H4 (cell line): ENCODE data around the gene LDLRAD4. TPM values are rescaled to one million over a fixed set of nuclear protein-coding genes. Genes with fewer than 3 reads are reported as not detected.

Experiments
- DNase-seq: peaks from one replicate; pipeline ENCODE4 v3.0.0-alpha.2; 2015; ENCODE audit warnings: low spot score
- total RNA-seq: library from RNA; depleted of rRNA; stranded (reverse); fragments of >200 nt; shearing (Covaris generic); gene quantifications from 2 replicates; pipeline ENCODE4 v1.2.3, GENCODE V29; 2014

Gene LDLRAD4
- total RNA-seq, 1 experiment from 2014 or later, result 6.9 TPM

DNA sequence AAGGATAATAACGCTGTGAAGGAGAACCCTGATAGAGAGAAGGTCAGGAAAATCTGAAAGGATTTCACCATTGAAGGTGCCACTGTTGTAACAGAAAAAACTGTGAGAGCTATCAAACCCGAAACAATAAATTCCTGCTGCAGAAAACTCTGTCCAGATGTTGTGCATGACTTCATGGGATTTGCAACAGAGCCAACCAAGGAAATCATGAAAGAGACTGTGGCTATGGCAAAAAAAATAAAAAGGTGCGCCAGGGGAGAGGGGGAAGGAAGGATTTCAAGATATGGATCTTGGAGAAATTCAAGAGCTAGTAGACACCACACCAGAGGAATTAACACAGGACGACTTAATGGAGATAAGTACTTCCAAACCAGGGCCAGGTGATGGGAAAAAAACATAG lies 88.0 kb downstream of the LDLRAD4 start:
- no peak for DNase-seq

DNA sequence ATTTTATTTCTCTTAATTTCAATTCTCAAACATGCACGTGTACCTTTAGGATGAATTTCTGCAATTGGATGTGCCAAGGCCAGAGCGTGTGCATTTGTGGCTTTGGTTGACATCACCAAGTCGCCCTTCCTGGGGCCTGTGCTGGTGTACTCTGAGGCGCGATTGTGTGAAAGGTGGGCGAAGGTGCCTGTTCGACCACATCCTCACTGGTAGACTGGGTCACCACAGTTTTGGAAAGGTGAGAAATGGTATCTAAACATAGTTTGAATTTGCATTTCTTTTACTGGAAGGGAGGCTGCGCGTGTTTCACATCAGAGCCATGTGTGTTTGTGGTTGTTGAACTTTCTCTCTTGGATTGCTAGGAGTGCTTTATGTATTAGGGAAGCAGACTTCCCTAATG lies 89.8 kb downstream of the LDLRAD4 start:
- no peak for DNase-seq

DNA sequence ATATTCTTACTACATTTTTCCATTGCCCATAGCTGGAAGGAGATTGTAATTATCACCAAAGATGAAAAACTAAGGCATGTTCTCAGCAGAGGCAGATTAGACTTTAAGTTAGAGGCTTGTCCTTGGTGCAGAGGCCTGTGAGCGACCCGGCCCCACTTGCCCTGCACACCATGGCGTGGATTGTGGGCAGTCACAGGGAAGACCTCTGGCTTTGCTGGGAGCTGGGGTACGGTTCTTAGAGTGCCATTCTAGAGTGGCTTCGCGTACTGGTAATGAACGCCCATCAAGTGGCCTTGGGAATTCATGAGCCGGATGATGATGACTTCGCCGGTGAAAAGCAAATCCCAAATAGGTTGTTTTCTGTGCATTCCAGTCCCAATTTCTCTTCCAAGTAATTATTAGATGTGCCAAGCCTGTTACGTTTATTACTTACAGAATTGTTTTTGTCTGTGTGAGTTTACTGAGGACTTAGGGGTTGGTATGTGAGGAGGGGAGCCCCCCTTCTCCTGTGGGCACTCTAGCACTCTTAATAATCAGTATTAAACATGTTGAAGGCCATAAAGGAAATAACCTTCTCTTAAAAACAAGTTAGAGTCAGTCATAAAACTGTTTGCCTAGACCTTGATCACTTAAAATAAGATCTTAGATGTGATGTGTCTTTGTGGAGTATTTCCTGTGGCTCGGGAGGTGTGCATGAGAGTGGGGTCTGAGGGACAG lies 90.6 kb downstream of the LDLRAD4 start:
- no peak for DNase-seq

DNA sequence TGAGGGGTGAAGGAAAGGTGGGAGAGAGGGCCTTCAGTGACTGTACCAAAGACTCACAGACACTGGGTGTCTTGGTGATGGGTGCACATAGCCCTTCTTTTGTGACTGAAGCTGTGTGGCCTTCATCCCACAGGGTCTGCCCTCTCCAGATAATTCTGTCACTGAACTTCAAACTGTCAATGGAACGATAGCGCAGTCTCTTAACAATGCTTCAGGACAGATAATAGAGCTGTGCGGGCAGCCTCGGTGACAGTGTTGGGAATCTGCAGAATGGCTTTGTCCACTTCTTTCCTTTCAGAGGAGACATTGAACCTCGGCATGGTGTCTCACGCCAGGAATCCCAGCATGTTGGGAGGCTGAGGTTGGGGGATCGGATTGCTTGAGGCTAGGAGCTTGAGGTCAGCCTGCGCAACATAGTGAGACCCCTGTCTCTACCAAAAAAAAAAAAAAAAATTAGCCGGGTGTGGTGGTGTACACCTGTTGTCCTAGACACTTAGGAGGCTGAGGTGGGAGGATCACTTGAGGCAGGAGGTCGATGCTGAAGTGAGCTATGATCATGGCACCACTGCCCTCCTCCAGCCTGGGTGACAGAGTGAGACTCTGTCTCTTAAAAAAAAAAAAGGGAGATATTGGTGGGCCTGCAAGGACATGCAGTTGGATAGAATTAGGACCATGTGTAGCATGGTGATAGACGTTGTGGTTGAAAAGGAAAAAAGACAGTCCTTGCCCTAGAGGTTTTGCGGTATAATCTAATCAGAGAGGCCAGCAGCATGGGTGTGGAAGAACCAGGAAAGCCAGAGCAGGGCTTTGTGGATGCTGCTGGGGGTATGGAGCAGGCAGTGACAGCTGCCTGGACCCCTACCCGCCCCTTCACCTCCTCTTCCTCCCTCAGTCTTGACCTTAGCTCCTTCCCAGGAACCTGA lies 91.4 kb downstream of the LDLRAD4 start:
- no peak for DNase-seq

DNA sequence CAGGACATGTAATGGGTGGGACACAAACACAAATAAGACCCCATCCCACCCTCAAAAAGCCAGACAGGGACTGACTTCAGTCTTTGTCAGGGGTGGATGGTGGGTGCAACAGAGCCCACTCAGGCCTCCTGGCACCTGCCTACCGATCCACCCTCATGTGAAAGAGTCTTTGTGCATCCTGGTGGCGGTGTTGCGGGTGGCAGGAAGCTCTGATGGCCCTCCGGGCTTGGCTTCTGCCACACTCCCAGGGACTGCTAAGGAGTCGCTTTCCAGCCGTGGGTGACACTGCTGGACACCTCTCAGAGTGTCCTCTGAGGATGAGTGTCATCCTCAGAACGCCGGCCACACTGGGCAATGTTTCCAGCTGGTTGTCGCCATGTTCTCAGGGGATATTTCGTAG lies 92.6 kb downstream of the LDLRAD4 start:
- DNase-seq, result no peak

DNA sequence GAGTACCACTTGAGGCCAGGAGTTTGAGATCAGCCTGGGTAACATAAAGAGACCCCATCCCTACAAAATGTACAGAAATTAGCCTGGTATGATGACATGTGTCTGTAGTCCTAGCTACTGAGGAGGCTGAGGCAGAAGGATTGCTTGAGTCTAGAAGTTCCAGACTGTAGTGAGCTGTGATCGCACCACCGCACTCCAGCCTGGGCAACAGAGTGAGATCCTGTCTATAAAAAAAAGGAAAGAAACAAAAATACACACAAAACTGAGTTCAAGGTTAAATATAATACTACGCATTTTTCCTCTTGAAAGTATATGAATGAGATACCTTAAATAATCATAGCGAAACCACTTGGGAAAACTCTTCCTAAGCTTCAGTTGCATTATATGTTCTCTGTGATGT lies 94.0 kb downstream of the LDLRAD4 start:
- no peak for DNase-seq

DNA sequence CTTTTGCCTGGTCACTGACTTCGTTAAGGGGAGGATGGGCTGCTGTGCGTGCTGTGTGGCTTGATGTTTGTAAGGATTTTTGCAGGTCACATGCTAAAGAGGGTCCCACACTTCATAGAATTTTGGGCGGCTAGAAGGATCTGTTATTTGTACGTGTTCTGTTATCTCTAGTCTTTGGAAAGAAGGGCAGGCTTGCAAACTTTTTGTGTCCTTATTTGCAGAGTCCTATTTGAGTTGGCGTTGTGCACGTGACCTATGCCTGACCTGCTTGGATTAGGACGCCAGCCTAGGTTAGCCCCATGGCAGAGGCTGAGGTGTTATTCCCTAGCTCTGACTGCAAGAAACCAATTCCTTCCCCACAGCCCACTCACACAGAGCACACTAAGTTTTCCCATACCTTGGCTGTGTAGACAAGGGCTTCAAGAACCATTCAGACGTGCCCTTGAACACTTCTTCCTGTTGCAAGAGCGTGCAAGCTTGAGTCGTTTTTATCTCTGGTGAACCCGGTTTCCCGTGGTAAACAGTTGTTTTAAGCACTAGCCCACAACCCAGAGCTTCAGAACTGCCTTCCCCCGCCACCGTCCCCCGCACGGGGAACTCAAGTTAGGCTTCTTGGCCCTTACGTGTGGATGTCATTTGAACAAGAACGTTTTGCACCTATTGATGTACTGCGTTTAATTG lies 94.6 kb downstream of the LDLRAD4 start:
- no peak for DNase-seq

DNA sequence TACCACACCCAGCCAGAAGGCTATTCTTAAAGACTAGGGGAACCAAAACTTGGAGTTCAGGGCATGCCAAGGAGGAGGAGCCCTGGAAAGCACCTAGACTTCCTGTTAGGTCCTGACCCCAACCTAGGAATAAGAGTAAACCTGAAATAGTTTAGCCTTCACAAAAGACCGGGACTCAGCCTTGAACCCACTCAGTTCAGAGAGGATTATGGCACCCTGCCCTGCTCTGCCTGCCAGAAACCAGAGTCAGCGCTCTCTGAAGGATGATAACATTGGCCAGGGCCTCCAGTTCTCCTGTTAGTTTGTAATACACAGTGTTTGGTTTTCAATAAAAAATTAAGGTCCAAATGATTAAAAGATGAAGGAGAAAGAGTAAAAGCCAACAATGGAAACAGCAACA lies 96.4 kb downstream of the LDLRAD4 start:
- no peak for DNase-seq

DNA sequence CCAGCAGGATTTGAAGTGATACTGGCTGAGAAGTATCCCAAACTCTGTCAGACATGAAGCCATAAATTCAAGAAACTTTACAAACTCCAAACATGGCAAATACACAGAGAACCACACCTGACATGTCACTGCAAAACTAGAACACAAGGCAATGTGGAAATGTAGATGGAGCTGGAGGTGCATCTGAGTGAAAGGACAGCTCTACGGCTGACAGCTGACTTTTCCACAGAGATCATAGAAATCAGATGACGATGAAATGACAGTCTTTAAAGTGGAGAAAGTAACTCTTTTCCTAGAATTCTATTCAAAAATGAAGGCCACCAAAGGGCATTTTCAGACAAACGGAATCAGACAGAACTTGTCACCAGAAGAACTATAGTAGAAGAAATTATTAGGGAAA lies 97.5 kb downstream of the LDLRAD4 start:
- DNase-seq, result no peak

DNA sequence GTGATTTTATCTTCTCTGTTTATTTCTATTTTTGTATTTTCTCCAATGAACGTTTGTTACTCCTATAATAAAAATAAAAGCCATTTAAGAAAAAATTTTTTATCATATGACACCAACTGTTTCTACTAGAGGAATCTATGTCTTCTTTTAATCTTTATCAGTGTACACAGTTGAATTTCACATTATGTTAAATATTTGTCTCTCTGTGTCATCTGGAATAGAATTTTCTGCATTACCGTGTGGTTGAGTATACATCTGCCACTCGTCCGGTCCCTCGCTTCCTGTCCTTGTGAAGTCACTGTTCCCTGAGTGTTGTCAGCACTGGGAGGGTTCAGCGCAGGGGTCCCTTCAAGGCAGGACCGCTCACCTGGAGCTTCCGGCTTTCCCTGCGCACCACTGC lies 99.2 kb downstream of the LDLRAD4 start:
- DNase-seq, result no peak

DNA sequence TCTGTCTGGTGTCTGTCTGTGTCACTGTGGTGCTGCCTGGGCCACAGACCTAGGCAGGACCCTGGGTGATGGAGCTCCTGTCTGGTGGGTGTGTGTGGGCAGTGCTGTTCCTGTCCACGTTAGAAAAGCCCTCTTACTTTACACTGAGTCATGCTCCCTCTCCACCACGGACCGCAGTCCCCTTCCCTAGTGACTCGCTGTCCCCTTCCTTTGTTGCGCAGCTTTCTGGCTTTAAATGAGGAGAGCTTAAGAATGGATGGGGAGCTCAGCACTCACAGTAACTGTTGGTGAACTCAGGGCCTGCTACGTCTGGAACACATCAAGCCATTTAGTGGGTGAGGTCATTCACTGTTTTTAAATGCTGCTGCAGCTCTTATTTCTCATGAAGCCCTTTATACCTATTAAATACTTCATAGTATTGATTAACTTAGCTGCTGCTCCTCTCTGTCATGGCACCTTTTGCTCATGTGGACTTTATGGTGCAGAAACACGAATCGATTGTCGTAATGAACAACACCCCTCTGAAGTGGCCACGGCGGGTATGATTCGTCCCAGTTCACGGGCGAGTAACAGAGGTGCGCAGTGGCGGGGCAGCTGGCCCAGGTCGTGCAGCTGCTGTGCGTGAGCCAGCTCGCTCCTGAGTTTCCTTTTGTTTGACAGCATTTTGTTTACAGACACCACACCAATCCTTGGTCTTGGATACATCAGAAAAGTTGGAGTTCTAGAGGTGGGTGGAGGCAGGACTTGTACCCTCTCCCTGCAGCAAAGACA lies 100.4 kb downstream of the LDLRAD4 start:
- no peak for DNase-seq

DNA sequence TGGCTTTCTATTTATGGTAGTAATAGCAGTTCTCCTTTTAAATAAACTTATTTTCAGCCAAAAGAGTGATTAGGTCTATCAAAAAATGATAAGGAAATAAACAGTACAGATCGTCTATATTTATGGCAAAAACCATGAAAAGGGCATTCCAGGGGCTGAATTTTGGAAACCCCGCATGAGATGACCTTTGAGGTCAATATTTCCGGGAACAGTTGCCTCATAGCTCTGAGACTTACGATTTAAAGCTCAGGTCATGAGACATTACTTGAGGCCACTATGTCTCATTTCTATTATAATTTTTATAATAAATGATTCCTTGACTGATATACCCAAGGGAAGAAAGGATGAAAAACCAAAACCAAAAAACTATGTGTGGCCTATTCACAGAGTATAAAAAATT lies 101.1 kb downstream of the LDLRAD4 start:
- DNase-seq, result no peak

DNA sequence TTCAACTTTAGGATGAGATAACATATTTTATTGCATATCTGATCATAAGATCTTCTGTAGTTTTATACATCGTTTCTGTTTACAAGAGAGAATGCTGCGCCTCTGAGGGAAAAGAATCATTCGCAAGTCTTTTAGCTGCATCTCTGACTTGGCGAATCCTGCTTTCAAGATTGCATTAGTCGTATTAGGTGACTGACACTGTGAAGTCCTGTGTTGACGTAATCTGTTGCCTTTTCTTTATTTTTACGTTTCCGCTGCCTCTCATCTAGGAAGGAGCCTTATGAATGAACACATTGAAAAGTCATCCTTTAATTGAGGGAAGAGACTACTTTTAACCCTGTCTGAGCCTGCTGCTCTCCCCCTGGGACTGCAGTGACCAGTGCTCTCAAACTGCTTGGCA lies 101.5 kb downstream of the LDLRAD4 start:
- DNase-seq, result no peak

DNA sequence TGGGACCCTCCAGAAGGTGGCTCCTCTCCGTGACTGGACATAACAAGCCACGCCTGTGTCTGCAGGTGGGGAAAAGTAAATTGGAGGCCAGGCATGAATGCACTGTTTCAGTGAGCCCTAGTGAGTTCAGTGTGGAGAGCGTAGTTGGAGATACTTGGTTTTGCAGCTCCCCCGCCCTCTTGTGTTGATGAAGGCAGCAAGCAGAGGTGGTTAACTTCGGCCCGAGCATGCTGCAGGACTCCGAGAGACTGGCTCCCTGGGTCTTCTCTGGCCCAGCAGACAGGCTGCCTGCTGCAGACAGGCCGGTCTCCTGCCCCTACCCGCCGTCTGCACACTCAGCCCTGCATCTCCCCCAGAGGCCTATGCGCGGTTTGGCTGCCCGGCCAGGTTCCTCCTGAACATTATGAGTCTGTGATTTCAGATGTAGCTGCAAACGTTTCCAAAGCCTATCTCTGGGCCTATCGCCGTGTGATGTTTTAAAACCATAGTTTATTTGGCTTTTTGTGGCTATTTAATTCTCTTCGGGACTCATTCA lies 102.4 kb downstream of the LDLRAD4 start:
- no peak for DNase-seq

DNA sequence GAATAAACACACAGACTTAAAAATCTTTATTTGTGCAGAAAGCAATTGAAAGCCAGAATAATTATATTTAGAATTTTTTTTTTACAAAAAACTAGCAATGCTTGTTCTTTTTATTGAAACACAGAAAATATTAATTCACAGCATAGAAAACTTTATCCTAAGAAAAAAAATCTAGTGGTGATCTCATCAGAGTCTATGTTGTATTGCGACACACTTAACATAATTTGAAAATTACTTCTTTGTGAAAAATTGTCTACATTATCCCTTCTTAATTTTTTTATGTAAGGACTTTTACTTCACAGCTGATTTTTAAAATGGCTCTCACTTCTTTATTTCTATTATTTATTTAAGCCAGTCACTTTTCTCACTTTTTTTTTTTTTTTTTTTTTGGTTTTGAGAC lies 103.4 kb downstream of the LDLRAD4 start:
- no peak for DNase-seq

DNA sequence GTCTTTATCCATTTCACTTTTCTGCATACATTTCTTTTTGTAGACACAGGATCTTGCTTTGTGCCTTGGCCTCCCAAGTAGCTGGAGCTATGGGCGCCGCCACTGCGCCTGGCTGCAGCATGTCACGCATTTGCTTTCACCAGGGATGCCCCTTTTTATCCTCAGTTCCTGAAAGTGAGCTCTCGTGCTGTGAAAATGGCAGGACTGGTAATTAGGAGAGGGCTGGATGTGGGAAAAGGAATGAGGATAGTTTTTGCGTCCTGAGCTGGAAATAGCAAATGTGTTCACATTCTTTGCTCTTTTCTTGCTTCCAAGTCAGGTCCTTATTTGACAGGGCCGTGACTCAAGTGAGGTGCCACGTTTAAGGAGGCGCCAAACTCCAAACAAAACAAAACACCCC lies 104.6 kb downstream of the LDLRAD4 start:
- DNase-seq, result no peak

DNA sequence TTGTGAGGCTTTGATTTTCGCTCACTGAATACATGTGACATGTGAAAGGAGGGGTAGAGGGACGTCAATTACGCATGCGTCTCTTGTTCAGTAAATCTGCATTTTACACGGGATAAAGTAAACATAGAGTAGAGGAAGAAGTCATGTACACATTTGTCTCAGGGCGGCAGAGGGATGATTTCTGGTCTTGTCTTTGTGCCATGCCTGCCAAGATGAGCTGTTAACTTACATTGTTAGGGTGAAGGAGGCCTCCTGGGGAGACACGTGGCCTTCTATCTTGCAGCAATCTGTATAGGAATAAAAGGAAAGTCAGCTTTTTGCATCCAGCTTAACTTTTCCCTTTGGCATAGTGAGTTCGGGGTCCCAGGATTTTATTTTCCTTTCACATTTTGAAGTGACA lies 106.3 kb downstream of the LDLRAD4 start:
- DNase-seq, result no peak

DNA sequence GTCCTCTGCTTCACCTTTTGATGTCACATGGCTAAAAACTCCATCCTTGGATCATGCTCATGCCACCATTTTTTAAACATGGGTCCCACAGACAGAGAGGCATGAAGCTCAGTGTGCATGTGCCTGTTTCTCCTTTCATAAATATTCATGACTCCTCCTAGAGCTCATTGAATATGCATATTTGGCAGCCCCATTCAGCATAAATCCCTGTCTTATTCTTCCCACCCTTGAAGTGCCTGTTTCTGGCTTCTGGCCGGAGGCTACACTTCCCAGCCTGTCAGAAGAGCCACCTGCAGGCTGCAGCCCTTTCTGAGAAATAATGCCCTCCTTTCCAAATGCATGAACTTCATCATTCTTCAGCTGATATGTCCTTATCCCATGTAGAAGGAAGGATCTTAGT lies 109.7 kb downstream of the LDLRAD4 start:
- DNase-seq, result no peak

DNA sequence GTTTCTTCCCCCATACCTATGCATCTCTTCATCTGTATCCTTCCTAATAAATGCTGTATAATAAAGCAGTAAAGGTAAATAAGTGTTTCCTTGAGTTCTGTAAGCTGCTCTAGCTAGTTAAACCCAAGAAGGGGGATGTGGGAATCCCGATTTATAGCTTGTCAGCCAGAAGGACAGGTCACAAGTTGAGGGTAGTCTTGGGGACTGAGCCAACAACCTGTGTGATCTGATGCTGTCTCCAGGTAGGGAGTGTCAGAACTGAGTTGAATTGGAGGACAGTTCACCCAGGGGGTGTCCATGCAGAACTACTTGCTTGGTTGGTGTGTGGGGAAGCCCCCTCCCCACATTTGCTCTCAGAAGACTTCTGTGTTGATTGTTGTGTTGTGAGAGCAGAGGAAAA lies 112.4 kb downstream of the LDLRAD4 start:
- no peak for DNase-seq

DNA sequence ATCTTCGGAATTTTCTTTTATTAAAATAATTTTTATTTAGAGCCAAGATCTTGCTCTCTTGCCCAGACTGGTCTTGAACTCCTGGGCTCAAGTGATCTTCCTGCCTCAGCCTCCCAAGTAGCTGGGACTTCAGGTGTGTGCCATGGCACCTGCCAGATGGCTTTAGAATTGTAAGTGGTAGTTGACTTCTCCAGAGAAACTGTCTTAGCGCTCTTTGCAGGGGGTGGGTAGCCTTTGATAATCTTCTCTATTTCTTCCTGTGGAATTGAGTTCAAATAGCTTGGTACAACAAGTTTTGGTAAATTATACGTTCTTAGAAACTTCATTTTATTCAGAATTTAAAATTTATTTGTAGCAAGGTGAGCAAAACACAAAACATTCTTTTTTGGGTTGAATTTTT lies 113.3 kb downstream of the LDLRAD4 start:
- DNase-seq, result no peak

DNA sequence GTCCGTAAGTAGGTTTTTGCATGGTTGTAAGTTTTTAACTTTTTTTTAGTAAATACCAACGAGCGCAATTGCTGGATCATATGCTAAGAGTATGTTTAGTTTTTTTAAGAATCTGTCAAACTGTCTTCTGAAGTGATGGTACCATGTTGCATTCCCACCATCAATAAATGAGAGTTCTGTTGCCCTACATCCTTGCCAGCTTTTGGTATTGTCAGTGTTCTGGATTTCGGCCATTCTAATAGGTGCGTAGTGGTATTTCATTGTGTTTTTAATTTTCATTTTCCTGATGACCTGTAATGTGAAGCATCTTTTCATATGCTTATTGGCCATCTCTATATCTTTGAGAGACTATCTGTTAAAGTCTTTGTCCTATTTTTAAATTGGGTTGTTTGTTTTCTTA lies 114.3 kb downstream of the LDLRAD4 start:
- no peak for DNase-seq

DNA sequence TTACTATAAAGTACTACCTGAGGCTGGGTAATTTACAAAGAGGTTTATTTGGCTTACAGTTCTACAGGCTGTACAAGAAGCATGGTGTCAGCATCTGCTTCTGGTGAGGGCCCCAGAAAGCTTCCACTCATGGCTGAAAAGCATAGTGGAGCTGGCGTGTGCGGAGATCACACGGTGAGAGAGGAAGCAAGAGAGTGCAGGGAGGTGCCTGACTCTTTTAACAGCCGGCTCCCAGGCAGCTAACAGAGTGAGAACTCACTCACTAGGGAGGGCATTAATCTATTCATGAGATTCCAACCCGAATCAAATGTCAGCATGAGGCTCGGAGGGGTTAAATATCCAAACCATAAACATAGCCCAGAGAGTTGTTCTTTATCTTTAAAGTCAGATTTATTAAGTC lies 117.3 kb downstream of the LDLRAD4 start:
- no peak for DNase-seq
